NCI-H2227 (cell line): ENCODE results near the gene HNRNPC.
"Not testable (repeated sequence)": the region's sequence is repeated elsewhere in the genome, so short reads cannot be mapped to it uniquely, and the experiment has no call there.

Experiments used
- DNase-seq: peaks from one replicate; lab custom pipeline; 2025; ENCODE audit not compliant: unreplicated experiment; lab: John Stamatoyannopoulos, UW

Gene HNRNPC

DNA sequence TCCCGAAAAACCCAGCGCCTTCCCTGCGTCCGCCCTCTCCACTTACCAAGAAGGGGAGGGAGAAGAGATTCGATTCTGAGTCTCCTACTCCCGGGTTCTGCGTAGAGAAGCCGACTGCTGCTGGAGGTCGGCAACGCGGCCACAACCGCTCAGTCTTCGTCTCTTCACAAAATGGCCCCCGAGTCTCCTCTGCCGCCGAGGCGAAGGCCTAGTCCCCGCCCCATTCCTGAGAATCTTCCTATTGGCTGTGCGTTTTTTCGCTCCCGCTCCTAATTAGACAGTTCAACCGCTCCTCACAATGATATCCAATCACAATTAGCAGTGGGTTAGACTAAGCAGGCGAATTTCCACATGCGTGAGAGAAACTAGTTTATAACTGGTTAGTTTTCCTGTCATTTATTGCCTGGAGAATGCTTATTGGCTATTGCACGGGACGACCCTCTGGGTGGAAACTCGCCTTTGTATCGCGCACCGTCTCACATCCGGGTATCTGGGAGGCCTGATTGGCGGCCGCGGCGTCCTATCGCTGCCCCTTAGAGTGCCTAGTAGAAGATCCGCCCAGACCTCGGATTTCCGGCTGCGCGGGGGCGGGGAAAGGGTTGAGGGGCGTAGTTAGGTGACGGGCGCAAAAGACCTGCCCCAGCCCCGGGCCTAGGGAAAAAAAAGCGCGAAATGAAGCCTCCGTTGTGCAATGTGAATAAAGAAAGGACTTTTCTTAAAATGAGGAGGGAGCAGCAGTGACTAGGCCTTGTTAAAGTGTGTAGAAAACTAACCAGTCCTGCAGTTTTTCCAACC, at the start of gene HNRNPC:
HNRNPC (minus strand) TSS at position 191 of the 795 bp plus-strand sequence. CDS start 35,249 bp downstream, outside the sequence.
- peak; percentile 100 for DNase-seq

DNA sequence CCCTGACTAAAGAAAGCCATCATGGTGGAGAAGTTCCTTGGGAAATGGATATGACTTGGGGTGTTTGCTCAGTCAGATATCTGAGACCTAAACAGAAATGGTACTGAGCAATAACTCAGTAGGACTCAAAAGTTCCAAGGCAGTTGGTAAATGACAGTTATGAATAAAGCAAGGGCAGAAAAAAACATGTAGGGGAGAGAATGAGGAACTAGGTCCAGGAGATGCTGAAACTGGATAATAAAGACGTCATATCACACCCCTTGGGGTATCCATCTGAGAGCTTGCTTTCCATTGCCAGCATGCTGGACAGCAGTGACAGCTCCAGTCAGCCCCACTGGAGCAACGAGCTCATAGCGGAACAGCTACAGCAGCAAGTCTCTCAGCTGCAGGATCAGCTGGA, 48.2 kb upstream of the HNRNPC start:
- DNase-seq = no peak

DNA sequence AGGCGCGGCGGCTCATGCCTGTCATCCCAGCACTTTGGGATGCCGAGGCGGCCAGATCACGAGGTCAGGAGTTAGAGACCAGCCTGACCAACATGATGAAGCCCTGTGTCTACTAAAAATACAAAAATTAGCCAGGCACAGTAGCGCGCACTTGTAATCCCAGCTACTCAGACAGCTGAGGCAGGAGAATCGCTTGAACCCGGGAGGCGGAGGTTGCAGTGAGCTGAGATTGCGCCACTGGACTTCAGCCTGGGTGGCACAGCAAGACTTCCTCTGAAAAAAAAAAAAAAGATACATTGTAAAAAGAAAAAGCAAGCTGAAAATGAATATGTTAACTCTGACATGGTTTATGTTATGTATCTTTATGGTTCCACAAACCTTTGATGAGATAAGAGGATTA, 44.3 kb upstream of the HNRNPC start:
- no peak for DNase-seq

DNA sequence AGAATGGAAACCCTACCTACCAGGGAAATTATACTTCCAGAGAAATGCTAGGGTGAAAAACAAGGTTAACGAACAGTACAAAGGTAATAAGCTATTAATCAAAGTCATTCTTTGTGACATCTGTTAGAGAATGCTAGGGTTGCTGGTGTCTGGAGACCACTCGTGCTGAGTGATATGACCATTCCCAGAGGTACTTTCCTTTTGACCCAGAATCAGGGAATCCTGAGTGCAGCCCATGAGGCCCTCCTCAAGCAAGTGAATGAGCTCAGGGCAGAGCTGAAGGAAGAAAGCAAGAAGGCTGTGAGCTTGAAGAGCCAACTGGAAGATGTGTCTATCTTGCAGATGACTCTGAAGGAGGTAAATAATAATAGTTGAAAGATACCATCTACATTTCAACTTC, 42.4 kb upstream of the HNRNPC start:
- DNase-seq = no peak

DNA sequence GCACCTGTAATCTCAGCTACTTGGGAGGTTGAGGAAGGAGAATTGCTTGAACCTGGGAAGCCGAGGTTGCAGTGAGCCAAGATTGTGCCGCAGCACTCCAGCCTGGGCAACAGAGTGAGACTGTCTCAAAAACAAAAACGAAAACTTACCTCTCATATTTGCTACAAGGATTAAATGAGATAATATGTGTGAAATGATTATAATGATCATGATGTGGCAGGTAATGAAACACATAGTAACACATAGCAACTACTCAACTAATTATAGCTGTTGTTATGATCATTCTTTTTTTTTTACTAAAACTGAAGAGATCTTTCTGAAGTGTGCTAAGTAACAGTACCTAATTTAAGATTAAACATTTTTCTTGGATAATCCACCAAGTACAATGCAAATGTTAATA, 40.7 kb upstream of the HNRNPC start:
- no peak for DNase-seq

DNA sequence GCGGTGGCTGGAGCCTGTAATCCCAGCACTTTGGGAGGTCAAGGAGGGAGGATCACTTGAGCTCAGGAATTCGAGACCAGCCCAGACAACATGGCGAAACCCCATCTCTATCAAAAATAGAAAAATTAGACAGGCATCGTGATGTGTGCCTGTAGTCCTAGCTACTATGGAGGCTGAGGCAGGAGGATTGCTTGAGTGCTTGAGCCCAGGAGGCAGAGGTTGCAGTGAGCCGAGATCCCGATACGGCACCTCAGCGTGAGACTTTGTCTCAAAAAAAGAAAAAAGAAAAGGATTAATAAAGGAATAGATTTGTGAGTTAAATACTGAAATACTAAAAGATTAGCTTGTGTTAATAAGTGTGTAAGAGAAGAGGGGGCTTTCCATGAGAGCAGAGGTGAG, 40.0 kb upstream of the HNRNPC start:
- peak; percentile 55 for DNase-seq

DNA sequence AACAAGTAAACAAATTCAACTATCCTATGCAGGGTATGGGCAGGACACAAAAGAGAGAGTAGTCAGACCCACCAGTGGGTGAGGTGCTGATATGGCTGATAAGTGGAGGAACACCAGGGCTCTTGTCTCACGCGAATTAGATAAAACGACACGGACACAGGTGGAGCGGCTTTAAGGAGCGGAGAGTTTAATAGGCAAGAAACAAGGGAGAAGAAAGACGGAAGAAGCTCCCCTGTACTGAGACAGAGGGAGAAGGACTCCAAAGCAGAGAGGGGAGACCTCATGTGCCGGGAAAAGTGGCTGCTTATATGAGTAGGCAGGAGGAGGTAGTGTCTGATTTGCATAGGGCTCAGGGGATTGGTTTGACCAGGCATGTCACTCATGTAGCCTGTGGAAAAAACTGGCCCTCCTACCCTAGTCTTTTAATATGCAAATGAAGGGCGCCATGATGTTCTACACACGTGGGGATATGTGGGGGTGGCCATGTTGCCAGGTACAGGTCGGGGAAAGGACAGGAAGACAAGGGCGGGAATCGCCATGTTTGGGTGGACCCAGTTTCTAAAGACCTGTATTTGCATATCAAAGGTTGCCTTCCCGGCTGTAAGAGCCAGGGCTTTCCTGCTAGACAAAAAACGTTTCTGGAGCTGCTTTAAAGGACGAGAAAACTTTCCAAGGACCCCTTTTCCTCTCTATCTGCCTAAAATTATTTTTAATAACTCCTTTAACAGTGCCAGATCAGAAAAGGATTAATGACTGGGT, 39.4 kb upstream of the HNRNPC start:
- peak; percentile 96 for DNase-seq

DNA sequence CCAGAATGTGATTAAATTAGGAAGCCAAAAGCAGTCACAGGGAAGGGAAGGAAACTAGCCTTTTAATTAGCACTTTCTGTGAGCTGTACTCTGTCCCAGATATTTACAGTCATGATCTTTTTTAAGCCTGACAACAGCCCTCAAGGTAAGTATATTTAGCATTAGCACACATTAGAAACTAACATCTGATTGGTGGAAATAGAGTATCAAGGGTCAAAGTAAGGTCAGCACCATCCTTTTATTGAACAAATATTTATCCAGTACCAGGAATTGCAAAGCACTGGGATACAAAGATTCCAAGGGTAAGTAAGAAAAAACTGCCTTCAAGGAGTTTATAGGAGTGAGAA, 38.9 kb upstream of the HNRNPC start:
- no peak for DNase-seq

DNA sequence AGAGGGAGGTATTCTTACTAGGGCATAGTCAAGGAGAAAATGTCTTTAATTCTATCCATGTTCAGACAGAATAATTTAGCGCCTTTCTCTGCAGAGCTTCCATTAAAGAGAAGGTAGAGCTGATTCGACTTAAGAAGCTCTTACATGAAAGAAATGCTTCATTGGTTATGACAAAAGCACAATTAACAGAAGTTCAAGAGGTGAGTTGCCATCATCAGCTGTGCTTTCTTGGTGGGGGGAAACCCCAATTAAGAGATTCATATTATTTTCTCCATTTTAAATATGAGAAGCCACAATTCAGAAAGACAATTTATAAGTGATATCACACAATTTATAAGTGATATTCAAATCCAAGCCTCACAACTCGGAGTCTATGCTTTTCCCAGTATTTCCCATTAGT, 38.4 kb upstream of the HNRNPC start:
- no peak for DNase-seq

DNA sequence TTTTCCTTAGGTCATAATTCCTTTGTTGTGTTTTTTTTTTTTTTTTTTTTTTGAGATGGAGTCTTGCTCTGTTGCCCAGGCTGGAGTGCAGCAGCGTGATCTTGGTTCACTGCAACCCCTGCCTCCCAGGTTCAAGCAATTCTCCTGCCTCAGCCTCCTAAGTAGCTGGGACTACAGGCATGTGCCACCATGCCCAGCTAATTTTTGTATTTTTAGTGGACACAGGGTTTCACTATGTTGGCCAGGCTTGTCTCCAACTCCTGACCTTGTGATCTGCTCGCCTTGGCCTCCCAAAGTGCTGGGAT, 33.5 kb upstream of the HNRNPC start:
- DNase-seq = not testable (repeated sequence)

DNA sequence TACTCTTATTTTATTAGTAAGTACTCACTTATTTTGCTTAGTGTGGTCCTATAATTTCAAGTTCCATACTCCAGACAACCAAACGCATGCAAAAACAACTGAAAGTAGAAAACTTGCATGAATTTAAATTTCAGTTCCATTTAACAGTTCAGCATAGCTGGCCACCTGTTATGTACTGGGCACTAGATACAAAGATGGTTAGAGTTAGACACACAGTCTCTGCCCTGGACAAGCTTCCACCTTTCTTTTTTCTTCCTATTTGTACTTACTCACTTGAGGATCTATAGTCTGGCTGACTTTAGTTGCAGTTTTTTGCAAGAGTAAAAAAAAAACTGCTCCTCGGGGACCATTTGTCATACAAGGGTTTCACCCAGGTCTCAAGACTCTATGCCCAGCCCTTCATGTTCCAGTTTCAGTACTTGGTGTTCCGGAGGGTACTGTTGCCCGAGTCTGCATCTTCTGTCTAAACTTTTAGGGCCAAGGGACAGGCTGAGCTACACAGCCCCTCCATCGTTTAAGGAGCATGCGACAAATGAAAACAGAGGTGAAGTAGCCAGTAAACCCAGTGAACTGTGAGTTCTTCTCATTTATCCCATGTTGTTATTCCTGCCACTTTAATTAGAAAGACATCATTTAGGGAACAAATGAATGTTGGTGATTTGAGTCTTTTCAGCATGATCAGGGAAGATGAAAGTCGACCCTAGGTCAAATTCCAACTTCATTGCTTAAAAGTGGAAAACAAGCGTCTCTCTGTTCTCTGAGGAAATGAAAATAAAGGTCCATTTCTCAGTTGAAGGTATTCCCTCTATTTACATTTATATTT, 33.0 kb upstream of the HNRNPC start:
- DNase-seq = no peak

DNA sequence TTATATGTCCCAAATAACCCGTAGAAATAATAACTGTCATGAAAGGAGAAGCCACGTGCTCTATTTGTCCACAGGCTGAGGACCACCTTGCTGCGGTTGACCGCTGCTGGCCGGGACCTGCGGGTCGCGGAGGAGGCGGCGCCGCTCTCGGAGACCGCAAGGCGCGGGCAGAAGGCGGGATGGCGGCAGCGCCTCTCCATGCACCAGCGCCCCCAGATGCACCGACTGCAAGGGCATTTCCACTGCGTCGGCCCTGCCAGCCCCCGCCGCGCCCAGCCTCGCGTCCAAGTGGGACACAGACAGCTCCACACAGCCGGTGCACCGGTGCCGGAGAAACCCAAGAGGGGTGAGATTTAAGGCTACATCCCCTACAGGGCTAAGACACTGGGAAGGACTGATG, 31.6 kb upstream of the HNRNPC start:
- peak; percentile 66 for DNase-seq

DNA sequence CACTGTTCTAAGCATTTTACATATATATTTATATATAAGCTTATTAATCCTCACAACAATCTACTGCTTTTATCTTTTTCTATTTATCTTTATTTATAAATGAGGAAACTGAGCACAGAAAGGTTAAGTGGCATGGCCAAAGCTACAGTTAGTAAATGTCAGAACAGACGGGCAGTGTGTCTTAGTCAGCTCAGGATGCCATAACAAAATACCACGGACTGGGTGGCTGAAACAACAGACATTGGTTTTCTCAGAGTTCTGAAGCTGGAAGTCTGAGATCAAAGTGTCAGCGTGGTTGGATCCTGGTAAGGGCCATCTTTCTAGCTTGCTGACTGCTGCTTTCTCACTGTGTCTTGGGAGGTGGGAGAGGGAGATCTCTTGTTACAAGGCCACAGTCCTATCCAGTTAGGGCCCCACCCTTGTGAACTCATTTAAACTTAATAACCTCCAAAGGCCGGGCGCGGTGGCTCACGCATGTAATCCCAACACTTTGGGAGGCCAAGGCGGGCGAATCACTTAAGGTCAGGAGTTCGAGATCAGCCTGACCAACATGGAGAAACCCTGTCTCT, 30.4 kb upstream of the HNRNPC start:
- DNase-seq = no peak

DNA sequence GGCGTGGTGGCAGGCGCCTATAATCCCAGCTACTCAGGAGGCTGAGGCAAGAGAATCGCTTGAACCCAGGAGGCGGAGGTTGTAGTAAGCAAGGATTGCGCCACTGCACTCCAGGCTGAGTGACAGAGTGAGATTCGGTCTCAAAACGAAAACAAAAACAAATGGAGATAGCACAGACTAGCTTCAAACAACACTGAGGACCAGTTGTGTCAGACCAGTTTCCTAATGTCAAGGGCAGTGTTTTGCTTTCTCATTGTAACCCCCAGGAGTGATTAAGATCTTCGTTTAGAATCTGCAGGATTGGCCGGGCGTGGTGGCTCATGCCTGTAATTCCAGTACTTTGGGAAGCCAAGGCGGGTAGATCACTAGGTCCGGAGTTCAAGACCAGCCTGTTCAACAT, 29.1 kb upstream of the HNRNPC start:
- DNase-seq = no peak

DNA sequence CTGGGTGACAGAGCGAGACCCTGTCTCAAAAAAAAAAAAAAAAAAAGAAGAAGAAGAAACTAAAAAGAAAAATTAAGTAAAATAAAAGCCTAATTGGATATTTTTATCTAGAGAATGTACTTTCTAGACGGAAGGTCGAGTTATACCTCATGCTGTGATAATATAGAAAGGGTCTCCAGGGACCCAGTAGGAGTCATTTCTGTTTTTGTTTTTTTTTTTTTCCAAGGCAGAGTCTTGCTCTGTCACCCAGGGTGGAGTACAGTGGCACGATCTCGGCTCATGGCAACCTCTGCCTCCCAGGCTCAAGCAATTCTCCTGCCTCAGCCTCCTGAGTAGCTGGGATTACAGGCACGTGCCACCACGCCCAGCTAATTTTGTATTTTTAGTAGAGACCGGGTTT, 24.8 kb upstream of the HNRNPC start:
- DNase-seq = not testable (repeated sequence)

DNA sequence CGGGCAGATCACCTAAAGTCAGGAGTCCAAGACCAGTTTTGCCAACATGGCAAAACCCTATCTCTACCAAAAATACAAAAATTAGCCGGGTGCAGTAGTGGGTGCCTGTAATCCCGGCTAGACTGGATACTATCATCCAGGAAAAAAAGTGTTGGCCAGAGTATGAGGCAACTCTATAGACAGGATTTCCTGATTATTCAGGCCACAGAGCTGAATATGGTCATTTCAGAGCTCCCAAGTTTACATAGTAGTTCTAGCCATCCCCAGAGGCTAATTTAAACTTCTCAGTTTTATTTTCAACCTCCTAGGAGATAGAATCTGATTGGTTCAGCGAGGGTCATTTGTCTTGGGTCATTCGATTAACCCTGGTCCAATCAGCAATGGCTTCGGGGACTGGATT, 17.9 kb upstream of the HNRNPC start:
- DNase-seq = no peak

DNA sequence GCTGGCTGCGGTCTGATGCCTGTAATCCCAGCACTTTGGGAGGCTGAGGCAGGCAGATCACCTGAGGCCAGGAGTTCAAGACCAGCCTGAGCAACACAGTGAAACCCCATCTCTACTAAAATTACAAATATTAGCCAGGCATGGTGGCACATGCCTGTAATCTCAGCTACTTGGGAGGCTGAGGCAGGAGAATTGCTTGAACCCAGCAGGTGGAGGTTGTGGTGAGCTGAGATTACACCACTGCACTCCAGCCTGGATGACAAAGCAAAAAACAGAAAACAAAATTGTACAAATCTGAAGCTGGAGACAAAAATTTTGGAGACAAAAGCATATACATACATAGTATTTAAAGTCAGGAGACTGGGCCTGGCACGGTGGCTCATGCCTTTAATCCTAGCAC, 17.3 kb upstream of the HNRNPC start:
- not testable (repeated sequence) for DNase-seq

DNA sequence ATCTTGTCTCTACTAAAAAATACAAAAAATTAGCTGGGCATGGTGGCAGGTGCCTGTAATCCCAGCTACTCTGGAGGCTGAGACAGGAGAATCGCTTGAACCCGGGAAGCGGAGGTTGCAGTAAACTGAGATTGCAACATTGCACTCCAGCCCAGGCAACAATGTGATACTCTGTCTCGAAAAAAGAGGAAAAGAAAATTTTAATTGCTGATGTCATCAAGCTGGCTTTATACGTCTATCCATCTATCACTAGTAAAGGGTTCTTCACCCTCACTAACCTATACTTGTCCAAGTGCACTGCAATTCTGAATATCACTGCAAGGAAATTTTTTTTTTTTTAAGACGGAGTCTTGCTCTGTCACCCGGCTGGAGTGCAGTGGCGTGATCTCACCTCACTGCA, 12.7 kb upstream of the HNRNPC start:
- not testable (repeated sequence) for DNase-seq

DNA sequence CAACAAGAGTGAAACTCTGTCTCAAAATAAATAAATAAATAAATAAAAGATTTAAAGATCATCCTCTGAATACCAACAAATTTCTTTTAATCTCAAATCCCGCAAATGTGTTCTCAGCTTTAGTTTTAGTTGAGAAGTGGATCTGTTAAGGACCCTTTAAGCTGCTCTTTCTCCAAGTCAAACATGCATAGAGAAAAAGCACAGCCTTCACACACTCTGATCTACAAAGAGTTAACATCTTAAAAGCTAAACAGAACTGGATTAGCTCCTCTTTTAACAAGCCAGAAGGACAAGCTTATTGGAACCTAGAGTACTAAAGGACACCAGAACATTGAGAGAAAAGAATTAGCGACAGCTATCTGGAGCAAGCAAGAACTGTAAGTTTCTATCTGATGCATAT, 10.5 kb upstream of the HNRNPC start, which contains the start of gene RPGRIP1:
RPGRIP1 (plus strand) TSS at position 301 of the 400 bp plus-strand sequence. CDS start 7,894 bp downstream, outside the sequence.
- no peak for DNase-seq

DNA sequence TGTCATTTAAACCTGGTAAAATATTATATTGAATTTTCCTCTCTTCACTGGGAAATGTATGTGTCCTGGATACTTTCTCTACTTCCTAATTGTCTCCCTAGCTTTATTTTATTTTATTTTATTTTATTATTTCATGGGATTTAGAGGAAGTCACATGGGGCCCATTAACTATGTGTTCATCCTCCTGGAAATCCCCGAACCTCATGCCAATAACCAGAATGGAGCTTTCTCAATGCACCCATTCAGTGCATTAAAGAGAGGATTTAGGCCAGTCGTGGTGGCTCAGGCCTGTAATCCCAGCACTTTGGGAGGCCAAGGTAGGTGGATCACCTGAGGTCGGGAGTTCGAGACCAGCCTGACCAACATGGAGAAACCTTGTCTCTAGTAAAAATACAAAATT, 9.4 kb upstream of the HNRNPC start:
- DNase-seq = no peak

DNA sequence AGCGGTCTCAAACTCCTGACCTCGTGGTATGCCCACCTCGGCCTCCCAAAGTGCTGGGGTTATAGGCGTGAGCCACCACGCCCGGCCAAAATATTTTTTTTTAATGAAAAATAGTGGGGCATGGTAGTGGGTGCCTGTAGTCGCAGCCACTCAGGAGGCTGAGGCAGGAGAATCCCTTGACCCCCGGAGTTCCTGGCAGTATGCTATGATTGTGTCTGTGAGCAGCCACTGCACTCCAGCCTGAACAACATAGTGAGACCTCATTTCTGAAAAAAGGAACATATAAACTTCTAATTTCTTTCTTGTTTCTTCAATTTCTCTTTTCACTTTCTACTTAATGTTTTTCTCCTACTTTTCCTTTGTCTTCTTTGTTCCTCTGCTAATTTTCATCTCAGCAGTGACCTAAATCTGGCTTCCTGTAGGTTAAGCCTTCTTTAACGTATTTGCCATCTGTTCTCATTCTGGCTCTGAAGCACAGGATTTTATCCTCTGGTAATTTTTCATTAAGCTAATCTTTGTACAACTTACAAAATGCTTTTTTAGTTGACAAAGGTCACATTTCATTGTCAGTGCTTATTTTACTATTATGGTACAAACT, 6.1 kb upstream of the HNRNPC start:
- no peak for DNase-seq
